Pancreas (tissue), 10 donors: ENCODE measurements around the gene HSPA6. TPM values are rescaled to one million over a fixed set of nuclear protein-coding genes. Genes with fewer than 3 reads are reported as not detected.

Experiments used
- ATAC-seq, 4 donors: fragments of 200-7000 bp; cut with Tn5 transposase; one replicate each; pipeline versions ENCODE4 v1.8.0 to v1.9.1; 2020; ENCODE audit warnings: mild to moderate bottlenecking in 4 of 4, moderate library complexity in 4 of 4
- DNase-seq, 6 donors: peaks; one replicate each; pipeline ENCODE4 v3.0.0-alpha.2; 2020
- FAIRE-seq: peaks from 2 replicates; lab custom pipeline; 2012; peaks lifted over from hg19 to GRCh38; lab: Jason Lieb, UNC
- H3K27ac ChIP-seq, 4 donors: fragments of 200-600 bp; sonication (generic); 1 replicate in 3 of 4; 2 replicates in 1 of 4; pipeline versions ENCODE4 v1.5.0 to v1.8.0; 2020
- H3K27me3 ChIP-seq, 4 donors: fragments of 200-600 bp; one replicate each; pipeline ENCODE4 v1.8.0; 2021
- H3K36me3 ChIP-seq, 3 donors: fragments of 200-600 bp; sonication (generic) in 1 of 3; one replicate each; pipeline versions ENCODE4 v1.5.0 to v1.8.0; 2020 to 2021
- H3K4me1 ChIP-seq, 3 donors: fragments of 200-600 bp; one replicate each; pipeline ENCODE4 v1.8.0; 2021
- H3K4me3 ChIP-seq, 4 donors: fragments of 200-600 bp; sonication (generic) in 2 of 4; one replicate each; pipeline versions ENCODE4 v1.5.0 to v1.8.0; 2020 to 2021
- H3K9me3 ChIP-seq, 4 donors: fragments of 200-600 bp; one replicate each; pipeline ENCODE4 v1.8.0; 2021
- WGBS, 2 donors: extraction: QIAGEN DNeasy Blood & Tissue Kit; methylation state at CpG; one replicate each; pipeline ENCODE4 v1.1.7; 2013; 5-methylcytosine and 5-hydroxymethylcytosine counted together
- intact Hi-C, 3 donors: fragments of 100-400 bp; cut with DNase I; formaldehyde crosslinking; loops; one replicate each; pipeline versions ENCODE4 v1.11.1 to v1.14.2; 2022
- polyA plus RNA-seq, 2 donors: library from polyadenylated mRNA; stranded (reverse); fragments of 200-250 nt; gene quantifications; one replicate each; pipeline ENCODE4 v1.2.3, GENCODE V29; 2013
- total RNA-seq, 6 donors: library from RNA; stranded (reverse); fragmentation: NEBNext Ultra II Directional in 4 of 6; extraction: Animal tissue kit (Norgen Biotek cat#: 25700) in 4 of 6; gene quantifications; one replicate each; pipeline versions ENCODE4 v1.2.1 to v1.2.4, GENCODE V29; 2021 to 2023
- TF ChIP-seq, protein P1 (sequence below), 4 donors: fragments of 200-600 bp; sonication (generic) in 3 of 4; IDR thresholded peaks; one replicate each; pipeline versions ENCODE4 v1.5.0 to v1.8.0; 2021; ENCODE audit warnings: antibody characterized with exemption in 4 of 4
- donor health status: healthy with polysubstance abuse.
- donor health status: DM: no; HTN: no; CAD: no; lungs with moderate emphysema.
- donor health status: DM: no; HTN: no; CAD: no.
- donor health status: control.
- donor health status: control.
- donor health status: Bipolar disorder and iron deficiency.
- donor health status: DM: yes; HTN: yes; CAD: no.
- donor health status: DM: no; HTN: no; CAD: no.
- donor health status: DM: no; HTN: no; CAD: no.
- donor health status: DM: yes; HTN: yes; CAD: no.

Gene HSPA6
- total and polyA plus RNA-seq, 8 donors: 0.19 to 3.4 (median 1.4) TPM

DNA sequence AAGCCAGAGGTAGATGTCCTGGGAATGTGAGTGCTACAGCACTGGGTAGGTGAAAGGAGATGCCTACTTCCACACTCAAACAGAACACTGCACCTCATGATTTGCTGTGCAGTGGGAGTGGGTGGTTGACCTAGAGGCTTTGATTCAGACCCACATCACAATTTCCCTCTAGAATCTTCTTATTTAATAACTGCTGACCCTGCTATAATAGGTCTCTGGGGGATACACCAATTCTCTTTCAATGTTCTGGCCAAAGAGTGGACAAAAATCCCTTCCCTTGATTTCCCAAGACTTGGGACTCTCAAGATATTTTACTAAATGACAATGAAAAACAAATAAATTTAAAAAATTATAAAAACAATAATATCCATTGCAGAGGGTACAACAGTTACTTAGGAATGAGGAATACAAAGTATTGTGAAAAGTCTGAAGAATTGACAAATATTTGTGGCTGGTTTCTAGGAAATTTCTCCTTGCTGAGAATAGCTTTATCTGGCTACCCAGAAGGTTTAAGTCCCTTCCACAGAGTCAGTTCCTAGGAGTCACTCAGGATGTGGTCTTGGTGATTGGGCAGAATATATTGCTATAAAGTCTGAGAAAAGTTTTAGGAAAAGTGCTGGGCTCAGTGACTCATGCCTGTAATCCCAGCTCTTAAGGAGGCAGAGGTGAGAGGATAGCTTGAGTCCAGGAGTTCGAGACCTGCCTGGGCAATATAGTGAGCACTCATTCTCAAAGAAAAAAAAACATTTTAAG is 21.5 kb upstream of the HSPA6 start:
- TF ChIP-seq, protein P1, sequence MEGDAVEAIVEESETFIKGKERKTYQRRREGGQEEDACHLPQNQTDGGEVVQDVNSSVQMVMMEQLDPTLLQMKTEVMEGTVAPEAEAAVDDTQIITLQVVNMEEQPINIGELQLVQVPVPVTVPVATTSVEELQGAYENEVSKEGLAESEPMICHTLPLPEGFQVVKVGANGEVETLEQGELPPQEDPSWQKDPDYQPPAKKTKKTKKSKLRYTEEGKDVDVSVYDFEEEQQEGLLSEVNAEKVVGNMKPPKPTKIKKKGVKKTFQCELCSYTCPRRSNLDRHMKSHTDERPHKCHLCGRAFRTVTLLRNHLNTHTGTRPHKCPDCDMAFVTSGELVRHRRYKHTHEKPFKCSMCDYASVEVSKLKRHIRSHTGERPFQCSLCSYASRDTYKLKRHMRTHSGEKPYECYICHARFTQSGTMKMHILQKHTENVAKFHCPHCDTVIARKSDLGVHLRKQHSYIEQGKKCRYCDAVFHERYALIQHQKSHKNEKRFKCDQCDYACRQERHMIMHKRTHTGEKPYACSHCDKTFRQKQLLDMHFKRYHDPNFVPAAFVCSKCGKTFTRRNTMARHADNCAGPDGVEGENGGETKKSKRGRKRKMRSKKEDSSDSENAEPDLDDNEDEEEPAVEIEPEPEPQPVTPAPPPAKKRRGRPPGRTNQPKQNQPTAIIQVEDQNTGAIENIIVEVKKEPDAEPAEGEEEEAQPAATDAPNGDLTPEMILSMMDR (IDR thresholded peaks at IDR 0.05): no peak
- WGBS, 2 donors: 77 to 95% methylated on average over 1 of the region's 1 CpG
- no peak for FAIRE-seq
- no peak for ATAC-seq
- intact Hi-C loops: no loop called here
- Histone ChIP-seq H3K27ac (no peak overlapping the region), H3K27me3 (peaks cover 0 to 10% (median 0%) of the 10 kb centered on the region in 4 donors), H3K4me3 (no peak overlapping the region), H3K36me3 (no peaks in the 10 kb centered on the region), H3K4me1 (no peaks in the 10 kb centered on the region), H3K9me3 (no peaks in the 10 kb centered on the region)
- DNase-seq: no peak

DNA sequence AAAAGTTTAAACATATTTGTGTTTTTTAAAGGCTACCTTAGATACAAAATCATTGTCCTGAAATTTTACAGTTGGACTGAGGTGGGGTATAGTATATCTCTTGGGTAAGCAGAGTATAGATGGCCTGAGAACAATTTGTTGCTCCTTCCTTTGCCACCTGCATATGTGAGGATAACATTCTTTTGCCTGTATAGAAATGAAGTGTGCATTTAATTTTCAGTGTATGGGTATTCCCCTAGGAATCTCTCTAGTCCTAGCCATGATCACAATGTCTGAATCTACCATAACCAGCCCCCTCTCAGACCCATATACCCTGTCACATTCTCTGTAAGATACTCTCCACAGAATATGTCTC is 21.0 kb upstream of the HSPA6 start:
- Histone ChIP-seq H3K27ac (no peak overlapping the region), H3K4me3 (no peak overlapping the region), H3K27me3 (peaks cover 0 to 10% (median 0%) of the 10 kb centered on the region in 4 donors), H3K36me3 (no peaks in the 10 kb centered on the region), H3K9me3 (no peaks in the 10 kb centered on the region), H3K4me1 (no peaks in the 10 kb centered on the region)
- ATAC-seq (no peak), DNase-seq (no peak), FAIRE-seq (no peak)
- intact Hi-C loops: no loop called here
- TF ChIP-seq, protein P1 (IDR thresholded peaks at IDR 0.05): no peak

DNA sequence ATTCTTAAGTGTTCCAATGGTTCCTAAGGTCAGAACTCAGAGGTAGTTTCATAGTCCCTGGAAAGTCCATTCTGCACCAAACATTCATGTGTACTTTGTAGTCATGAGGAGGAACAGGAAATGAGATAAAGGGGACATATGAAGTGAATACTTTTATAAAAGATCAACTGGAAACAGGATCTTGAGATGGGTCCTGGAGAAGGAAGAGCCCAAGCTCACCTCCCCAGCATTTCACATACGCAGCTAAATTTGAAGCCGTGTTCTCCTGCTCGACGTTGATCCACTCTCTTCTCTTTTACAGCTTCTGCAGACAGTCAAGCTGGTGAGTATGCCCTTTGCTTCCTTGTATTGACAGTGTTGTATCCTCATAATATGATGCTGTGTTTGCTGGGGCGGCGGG is 18.7 kb upstream of the HSPA6 start:
- TF ChIP-seq, protein P1 (IDR thresholded peaks at IDR 0.05): no peak
- intact Hi-C loops: no loop called here
- Histone ChIP-seq H3K4me1 (no peaks in the 10 kb centered on the region), H3K27me3 (peaks cover 0 to 10% (median 0%) of the 10 kb centered on the region in 4 donors), H3K27ac (peak overlapping the region in 2 of 4 donors; percentile 36 to 44), H3K4me3 (peak overlapping the region in 1 of 4 donors; percentile 18), H3K36me3 (no peaks in the 10 kb centered on the region), H3K9me3 (no peaks in the 10 kb centered on the region)
- WGBS, 2 donors: 84 to 85% methylated on average over 6 of the region's 6 CpGs
- ATAC-seq (peak in 1 of 4 donors; percentile 8), DNase-seq (no peak), FAIRE-seq (no peak)

DNA sequence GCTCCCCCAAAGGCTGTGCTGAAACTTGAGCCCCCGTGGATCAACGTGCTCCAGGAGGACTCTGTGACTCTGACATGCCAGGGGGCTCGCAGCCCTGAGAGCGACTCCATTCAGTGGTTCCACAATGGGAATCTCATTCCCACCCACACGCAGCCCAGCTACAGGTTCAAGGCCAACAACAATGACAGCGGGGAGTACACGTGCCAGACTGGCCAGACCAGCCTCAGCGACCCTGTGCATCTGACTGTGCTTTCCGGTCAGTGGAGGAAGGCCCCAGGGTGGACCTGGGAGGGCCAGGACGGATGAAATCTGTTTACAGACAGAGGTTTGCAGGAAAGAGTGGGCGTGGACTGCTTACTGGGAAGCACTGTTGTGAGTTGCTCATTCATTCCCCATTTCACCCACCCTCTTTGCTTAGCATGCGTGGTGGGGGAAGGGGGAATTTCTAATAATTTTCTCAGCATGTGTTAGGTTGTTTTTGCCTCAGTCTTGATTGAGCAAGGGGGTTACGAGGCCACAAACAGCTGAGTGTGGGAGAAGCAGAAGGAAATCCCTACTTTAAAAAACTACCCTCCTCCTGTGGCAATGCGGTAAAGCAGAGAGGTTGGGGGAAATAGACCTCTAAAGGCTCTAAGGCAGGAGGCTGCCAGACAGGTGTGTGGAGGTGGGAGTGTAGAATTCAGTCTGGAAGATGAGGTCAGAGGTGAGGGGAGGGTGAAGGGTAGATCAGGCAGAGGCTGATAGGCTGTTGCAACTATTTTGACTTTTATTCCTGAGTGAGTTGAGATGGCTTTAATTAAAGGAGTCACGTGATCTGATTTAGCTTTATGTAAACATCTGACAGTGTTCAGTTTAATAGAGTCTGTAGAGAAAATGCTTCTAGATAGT is 17.8 kb upstream of the HSPA6 start:
- intact Hi-C loops: no loop called here
- Histone ChIP-seq H3K27ac (peak overlapping the region in 2 of 4 donors; percentile 36 to 44), H3K9me3 (no peaks in the 10 kb centered on the region), H3K4me3 (peak overlapping the region in 1 of 4 donors; percentile 18), H3K4me1 (no peaks in the 10 kb centered on the region), H3K27me3 (peaks cover 0 to 10% (median 0%) of the 10 kb centered on the region in 4 donors), H3K36me3 (no peaks in the 10 kb centered on the region)
- TF ChIP-seq, protein P1 (IDR thresholded peaks at IDR 0.05): no peak
- ATAC-seq (peak in 3 of 4 donors; percentile 12 to 72 (median 69)), FAIRE-seq (no peak), DNase-seq (peak in 1 of 6 donors; percentile 50)
- 50 to 62% methylated on average over 13 to 15 of the region's 15 CpGs for WGBS, 2 donors
